ENCODE results near the gene RNF130. TPM values are rescaled to one million over a fixed set of nuclear protein-coding genes. Genes with fewer than 3 reads are reported as not detected.
A peak's percentile ranks its signal among the peaks of the same experiment; 100 is the strongest.

The RNF130 gene
- total RNA-seq, 1 donor from 2014 or later, result 45.9 TPM

- H3K4me1 ChIP-seq, result peaks cover 7% of the 10 kb centered on the region
- H3K27me3 ChIP-seq (ENCODE audit: low read depth), result no peaks in the 10 kb centered on the region
- no peak for TF ChIP-seq CTCF (IDR thresholded peaks at IDR 0.05; ENCODE audit: borderline replicate concordance)
- intact Hi-C loops (cut with micrococcal nuclease), result no loop called here
- H3K27ac ChIP-seq (replicated peaks), result no peak overlapping the region
- no peak for DNase-seq
- no peak overlapping the region for H3K4me3 ChIP-seq
- peaks cover 64% of the 10 kb centered on the region for H3K36me3 ChIP-seq
- H3K9me3 ChIP-seq (replicated peaks), result no peaks in the 10 kb centered on the region
Measured at GRCh38 chr5:179975713-179976134, 95.8 kb downstream of the RNF130 start.

- DNase-seq, result no peak
Measured at GRCh38 chr5:179974946-179975712, 96.4 kb downstream of the RNF130 start.

GRCh38 chr5:179974246-179974945, 97.2 kb downstream of the RNF130 start:
- Histone ChIP-seq H3K4me3 (no peak overlapping the region), H3K36me3 (peaks cover 62% of the 10 kb centered on the region), H3K27ac (replicated peaks) (no peak overlapping the region), H3K4me1 (peaks cover 7% of the 10 kb centered on the region), H3K27me3 (ENCODE audit: low read depth) (no peaks in the 10 kb centered on the region), H3K9me3 (replicated peaks) (no peaks in the 10 kb centered on the region)
- intact Hi-C loops (cut with micrococcal nuclease), result no loop called here
- TF ChIP-seq CTCF (IDR thresholded peaks at IDR 0.05; ENCODE audit: borderline replicate concordance), result no peak
- no peak for DNase-seq

More at GRCh38 chr5:179974946-179975712, 96.4 kb downstream of the RNF130 start:
- no peaks in the 10 kb centered on the region for H3K9me3 ChIP-seq (replicated peaks)
- peak; percentile 49 for TF ChIP-seq CTCF (IDR thresholded peaks at IDR 0.05; ENCODE audit: borderline replicate concordance)
- H3K27me3 ChIP-seq (ENCODE audit: low read depth), result no peaks in the 10 kb centered on the region
- no peak overlapping the region for H3K4me3 ChIP-seq
- H3K4me1 ChIP-seq, result peaks cover 7% of the 10 kb centered on the region
- H3K36me3 ChIP-seq, result peaks cover 61% of the 10 kb centered on the region
- no peak overlapping the region for H3K27ac ChIP-seq (replicated peaks)
- intact Hi-C loops (cut with micrococcal nuclease), result no loop called here

- H3K27ac ChIP-seq (replicated peaks), result no peak overlapping the region
- no peak for TF ChIP-seq CTCF (IDR thresholded peaks at IDR 0.05; ENCODE audit: borderline replicate concordance)
- H3K4me1 ChIP-seq, result no peaks in the 10 kb centered on the region
- no peak for DNase-seq
- H3K36me3 ChIP-seq, result peaks cover 64% of the 10 kb centered on the region
- intact Hi-C loops (cut with micrococcal nuclease), result no loop called here
- H3K27me3 ChIP-seq (ENCODE audit: low read depth), result no peaks in the 10 kb centered on the region
- no peak overlapping the region for H3K4me3 ChIP-seq
- H3K9me3 ChIP-seq (replicated peaks), result no peaks in the 10 kb centered on the region
Measured at GRCh38 chr5:179973391-179973790, 98.2 kb downstream of the RNF130 start.

GRCh38 chr5:179969110-179969509, 102.4 kb downstream of the RNF130 start:
- H3K9me3 ChIP-seq (replicated peaks), result no peaks in the 10 kb centered on the region
- peaks cover 63% of the 10 kb centered on the region for H3K36me3 ChIP-seq
- no peaks in the 10 kb centered on the region for H3K27me3 ChIP-seq (ENCODE audit: low read depth)
- DNase-seq, result no peak
- intact Hi-C loops (cut with micrococcal nuclease), result no loop called here
- H3K4me1 ChIP-seq, result no peaks in the 10 kb centered on the region
- no peak for TF ChIP-seq CTCF (IDR thresholded peaks at IDR 0.05; ENCODE audit: borderline replicate concordance)
- no peak overlapping the region for H3K27ac ChIP-seq (replicated peaks)
- H3K4me3 ChIP-seq, result no peak overlapping the region
